Adrenal gland (tissue), 12 donors: ENCODE data around the gene NELFB. TPM values are rescaled to one million over a fixed set of nuclear protein-coding genes. Genes with fewer than 3 reads are reported as not detected.
A peak's percentile ranks its signal among the peaks of the same experiment; 100 is the strongest.

Source experiments
- DNase-seq, 7 donors: peaks; one replicate each; pipeline ENCODE4 v3.0.0-alpha.2; 2019 to 2020
- H3K27ac ChIP-seq, 5 donors: fragments of 200-600 bp; sonication (generic) in 4 of 5; 1 replicate in 3 of 5; 2 replicates in 2 of 5; pipeline versions ENCODE4 v1.5.1 to v1.8.0; 2016 to 2020; ENCODE audit warnings: mild to moderate bottlenecking in 1 of 5
- H3K27me3 ChIP-seq: fragments of 200-600 bp; 2 replicates; pipeline ENCODE4 v1.8.0; 2021
- H3K36me3 ChIP-seq, 2 donors: fragments of 200-600 bp; replicated peaks in 1 of 2; 1 replicate in 1 of 2; 2 replicates in 1 of 2; pipeline versions ENCODE4 v1.5.1 to v1.8.0; 2018 to 2022
- H3K4me1 ChIP-seq, 2 donors: fragments of 200-600 bp; replicated peaks in 1 of 2; 1 replicate in 1 of 2; 2 replicates in 1 of 2; pipeline versions ENCODE4 v1.5.1 to v1.8.0; 2018 to 2021
- H3K4me3 ChIP-seq, 4 donors: fragments of 200-600 bp; sonication (generic) in 3 of 4; one replicate each; pipeline ENCODE4 v1.5.1; 2016 to 2018
- H3K9me3 ChIP-seq, 3 donors: fragments of 200-600 bp; sonication (generic) in 1 of 3; replicated peaks in 1 of 3; 1 replicate in 2 of 3; 2 replicates in 1 of 3; pipeline versions ENCODE4 v1.5.1 to v1.8.0; 2016 to 2021
- CTCF ChIP-seq, 6 experiments: fragments of 450-650 bp in 4 of 6; fragments of 200-600 bp in 2 of 6; sonication (generic) in 1 of 6; IDR thresholded peaks; 1 replicate in 5 of 6; 2 replicates in 1 of 6; pipeline versions ENCODE4 v1.5.1 to v1.8.0; 2016 to 2021; ENCODE audit warnings: antibody characterized with exemption in 6 of 6, mild to moderate bottlenecking in 2 of 6, moderate library complexity in 1 of 6
- POLR2A ChIP-seq, 2 donors: fragments of 450-650 bp; IDR thresholded peaks; one replicate each; pipeline ENCODE4 v1.6.1; 2017; ENCODE audit warnings: antibody characterized with exemption in 2 of 2, mild to moderate bottlenecking in 2 of 2, moderate library complexity in 1 of 2
- WGBS, 4 donors: extraction: QIAGEN DNeasy Blood & Tissue Kit in 2 of 4; methylation state at CpG; one replicate each; pipeline versions ENCODE4 v1.1.5 to v1.1.7; 2013 to 2017; 5-methylcytosine and 5-hydroxymethylcytosine counted together
- intact Hi-C, 2 donors: fragments of 100-400 bp; cut with DNase I; formaldehyde crosslinking; loops; one replicate each; pipeline versions ENCODE4 v1.14.1 to v1.15.0; 2022 to 2023
- polyA plus RNA-seq, 3 donors: library from polyadenylated mRNA; stranded (reverse); fragments of 200-250 nt in 2 of 3; fragments of 350-450 nt in 1 of 3; fragmentation: Illumina TruSeq in 1 of 3; extraction: RNeasy Lipid Tissue Mini Kit (QIAGEN cat#74804) in 1 of 3; gene quantifications; one replicate each; pipeline ENCODE4 v1.2.3, GENCODE V29; 2013 to 2014
- total RNA-seq, 9 donors: library from RNA; depleted of rRNA in 4 of 9; stranded (reverse); fragments of >200 nt in 4 of 9; fragments of 120-200 nt in 1 of 9; fragmentation: NEBNext Ultra II Directional in 1 of 9; extraction: Animal tissue kit (Norgen Biotek cat#: 25700) in 1 of 9; gene quantifications; one replicate each; pipeline versions ENCODE4 v1.1.0 to v1.2.4, GENCODE V29; 2013 to 2023
- donor health status: healthy with polysubstance abuse.
- donor health status: Bipolar disorder and iron deficiency.
- donor health status: DM: yes; HTN: yes; CAD: no.
- donor health status: DM: no; HTN: no; CAD: no.
- donor health status: DM: no; HTN: no; CAD: no.
- donor health status: DM: yes; HTN: yes; CAD: no.

Gene NELFB
- total and polyA plus RNA-seq, 12 donors = 10.9 to 56.3 (median 36.9) TPM

DNA sequence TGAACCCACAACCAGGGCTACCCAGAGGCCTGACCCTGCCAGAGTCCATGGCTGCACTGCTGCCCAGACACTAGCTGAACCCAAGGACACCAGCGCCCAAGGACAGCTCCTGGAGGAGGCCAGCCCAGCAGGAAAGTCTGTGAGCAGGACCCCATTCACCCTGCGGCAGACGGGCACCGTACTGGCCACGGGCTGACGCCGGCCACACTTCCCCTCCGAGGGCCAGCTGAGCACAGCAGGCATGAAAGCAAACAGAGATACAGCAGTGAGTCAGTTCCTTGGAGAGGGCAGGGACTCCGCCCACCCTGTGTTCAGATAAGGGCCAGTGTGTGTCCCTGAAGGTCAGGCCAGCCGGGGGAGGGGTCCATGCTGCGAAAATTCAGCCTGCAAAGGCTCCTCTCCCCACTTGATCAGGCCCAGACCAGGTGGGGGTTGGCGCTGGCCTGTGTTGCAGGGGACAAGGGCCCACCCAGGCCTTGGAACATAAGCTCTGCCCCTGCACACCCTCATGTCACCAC is 36.3 kb upstream of the NELFB start:
- DNase-seq = peak; percentile 70 to 92 (median 89)
- 33 to 67% (median 48%) methylated on average over 10 to 12 of the region's 12 CpGs for WGBS, 4 donors
- intact Hi-C loops = no loop called here
- H3K9me3 ChIP-seq = no peaks in the 10 kb centered on the region
- H3K27ac ChIP-seq = peak overlapping the region; percentile 19 to 82 (median 69)
- peaks cover 29 to 31% of the 10 kb centered on the region in 2 donors for H3K4me1 ChIP-seq
- H3K27me3 ChIP-seq = no peaks in the 10 kb centered on the region
- TF ChIP-seq POLR2A (IDR thresholded peaks at IDR 0.05) = peak in 1 of 2 donors; percentile 81
- no peak for TF ChIP-seq CTCF (IDR thresholded peaks at IDR 0.05)
- H3K4me3 ChIP-seq = peak overlapping the region in 1 of 4 donors; percentile 59
- no peaks in the 10 kb centered on the region for H3K36me3 ChIP-seq

DNA sequence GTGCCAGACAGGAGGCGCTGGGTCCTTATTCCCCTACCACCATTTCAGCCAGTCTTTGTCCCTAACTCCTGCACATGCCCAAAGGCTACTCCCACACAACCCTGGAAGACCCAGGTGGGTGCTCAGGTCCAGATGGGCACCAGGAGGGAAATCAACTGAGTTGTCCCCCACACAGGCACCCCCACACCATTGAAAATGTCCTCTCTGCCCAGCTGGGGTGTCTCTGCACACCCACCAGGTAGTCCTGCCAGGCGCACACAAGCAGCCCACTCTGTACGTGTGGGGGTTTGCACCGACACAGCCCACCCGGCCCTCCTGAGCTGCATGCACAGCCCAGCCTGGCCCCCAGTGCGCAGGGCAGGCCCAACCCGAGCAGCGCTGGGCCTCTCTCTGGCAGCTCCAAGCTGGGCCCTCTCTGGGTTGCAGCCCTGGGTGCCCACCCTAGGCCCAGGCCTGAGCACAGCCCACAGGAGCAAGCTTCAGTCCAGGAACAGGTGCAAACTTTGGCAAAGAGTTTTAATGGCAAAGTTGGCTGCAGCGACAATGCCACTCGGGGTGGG is 35.3 kb upstream of the NELFB start:
- no peak for DNase-seq
- TF ChIP-seq CTCF (IDR thresholded peaks at IDR 0.05) (no peak), POLR2A (IDR thresholded peaks at IDR 0.05) (no peak)
- peaks cover 29 to 37% of the 10 kb centered on the region in 2 donors for H3K4me1 ChIP-seq
- no peaks in the 10 kb centered on the region for H3K9me3 ChIP-seq
- 92 to 95% (median 94%) methylated on average over 2 to 10 of the region's 10 CpGs for WGBS, 4 donors
- H3K27ac ChIP-seq = peak overlapping the region in 2 of 5 donors; percentile 40 to 46
- intact Hi-C loops = no loop called here
- no peak overlapping the region for H3K4me3 ChIP-seq
- no peaks in the 10 kb centered on the region for H3K27me3 ChIP-seq
- H3K36me3 ChIP-seq = no peaks in the 10 kb centered on the region

GRCh38 chr9:137220317-137221094 is 34.6 kb upstream of the NELFB start:
- H3K27me3 ChIP-seq = no peaks in the 10 kb centered on the region
- DNase-seq = no peak
- H3K27ac ChIP-seq = peak overlapping the region in 1 of 5 donors; percentile 91
- no peaks in the 10 kb centered on the region for H3K36me3 ChIP-seq
- intact Hi-C loops = no loop called here
- peaks cover 29 to 37% of the 10 kb centered on the region in 2 donors for H3K4me1 ChIP-seq
- H3K4me3 ChIP-seq = no peak overlapping the region
- WGBS, 4 donors = 90 to 94% (median 91%) methylated on average over 31 to 52 of the region's 52 CpGs
- TF ChIP-seq POLR2A (IDR thresholded peaks at IDR 0.05) = no peak
- no peak for TF ChIP-seq CTCF (IDR thresholded peaks at IDR 0.05)
- no peaks in the 10 kb centered on the region for H3K9me3 ChIP-seq

DNA sequence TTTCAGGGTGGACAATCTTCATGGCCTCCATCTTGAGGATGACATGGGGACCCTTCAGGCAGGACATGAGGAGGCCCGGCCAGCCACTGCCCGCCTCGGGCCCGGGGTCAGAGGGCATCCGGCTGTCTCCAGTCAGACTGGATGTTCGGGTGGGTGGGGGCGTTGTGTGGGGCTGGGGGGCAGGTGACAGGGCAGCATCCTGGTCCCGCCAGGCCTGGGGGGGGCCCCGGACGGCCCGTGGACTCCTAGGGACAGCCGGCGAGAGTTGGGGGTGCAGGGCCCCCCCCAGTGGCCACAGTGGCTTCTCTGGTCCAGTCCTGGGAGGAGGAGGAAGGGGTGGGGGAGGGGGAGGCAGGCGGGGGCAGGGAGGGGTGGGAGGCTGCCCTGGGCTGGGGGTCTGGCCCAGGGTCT is 34.0 kb upstream of the NELFB start:
- Histone ChIP-seq H3K4me3 (peak overlapping the region in 1 of 4 donors; percentile 60), H3K27me3 (no peaks in the 10 kb centered on the region), H3K27ac (peak overlapping the region in 1 of 5 donors; percentile 91), H3K4me1 (peaks cover 29 to 37% of the 10 kb centered on the region in 2 donors), H3K36me3 (no peaks in the 10 kb centered on the region), H3K9me3 (no peaks in the 10 kb centered on the region)
- no peak for DNase-seq
- 70 to 80% (median 78%) methylated on average over 9 to 14 of the region's 14 CpGs; no CpG with 5 or more reads in 1 of the 4 donors for WGBS, 4 donors
- intact Hi-C loops = no loop called here
- no peak for TF ChIP-seq CTCF (IDR thresholded peaks at IDR 0.05)
- TF ChIP-seq POLR2A (IDR thresholded peaks at IDR 0.05) = no peak
